GM12878 (cell line): ENCODE measurements around the gene GPER1. TPM values are rescaled to one million over a fixed set of nuclear protein-coding genes. Genes with fewer than 3 reads are reported as not detected.

Experiments
- ATAC-seq: fragments of 200-7000 bp; cut with Tn5 transposase; 3 replicates; pipeline ENCODE4 v1.9.1; 2020; ENCODE audit warnings: mild to moderate bottlenecking, moderate library complexity
- BruUV-seq: library from RNA; stranded (reverse); fragments of 400-500 nt; replicated peaks from 2 replicates; lab custom pipeline; 2021; lab: Mats Ljungman, UMichigan
- CTCF ChIA-PET: fragments of 300-600 bp; sonication (Branson Sonifier 250); formaldehyde crosslinking; extraction: SDS; loops from one replicate; lab custom pipeline; 2021; ENCODE audit warnings: inconsistent platforms; lab: Yijun Ruan, JAX
- POLR2A ChIA-PET: fragments of 350-600 bp; formaldehyde crosslinking; extraction: SDS; loops from one replicate; lab custom pipeline; 2021; ENCODE audit warnings: inconsistent platforms; lab: Charles Lee
- RAD21 ChIA-PET: fragments of 300-600 bp; sonication (Branson Sonifier 250); formaldehyde crosslinking; loops from one replicate; lab custom pipeline; 2023; ENCODE audit warnings: antibody characterized with exemption; ENCODE audit not compliant: unreplicated experiment; lab: Charles Lee
- SMC1A ChIA-PET: fragments of 300-600 bp; sonication (Branson Sonifier 250); formaldehyde crosslinking; loops from one replicate; lab custom pipeline; 2023; ENCODE audit not compliant: unreplicated experiment, uncharacterized antibody; lab: Charles Lee
- DNase-seq: peaks from one replicate; pipeline ENCODE4 v3.0.0-alpha.2; 2011; ENCODE audit warnings: low read depth, low spot score
- FAIRE-seq: peaks from 3 replicates; lab custom pipeline; 2011; peaks lifted over from hg19 to GRCh38; lab: Jason Lieb, UNC
- H2AFZ ChIP-seq: 2 replicates; pipeline ENCODE4 v1.6.0; 2011; ENCODE audit warnings: low read depth, low read length, control low read depth; ENCODE audit not compliant: control insufficient read depth
- H3K27ac ChIP-seq: 2 replicates; pipeline ENCODE4 v1.5.1; 2011; ENCODE audit warnings: control low read depth; ENCODE audit not compliant: control insufficient read depth, insufficient read depth
- H3K27me3 ChIP-seq, 2 experiments: replicated peaks in 1 of 2; 2 replicates each; pipeline versions ENCODE4 v1.6.0 to v1.6.1; 2011; ENCODE audit warnings: low read length in 1 of 2; ENCODE audit not compliant: control insufficient read depth in 2 of 2, insufficient read depth in 2 of 2
- H3K36me3 ChIP-seq, 2 experiments: 2 replicates each; pipeline ENCODE4 v1.5.1; 2011; ENCODE audit warnings: low read length in 1 of 2; ENCODE audit not compliant: control insufficient read depth in 2 of 2, insufficient read depth in 2 of 2
- H3K4me1 ChIP-seq: 2 replicates; pipeline ENCODE4 v1.6.1; 2011; ENCODE audit warnings: mild to moderate bottlenecking, low read length, moderate library complexity, mixed read lengths; ENCODE audit not compliant: control insufficient read depth, insufficient read depth
- H3K4me2 ChIP-seq: 2 replicates; pipeline ENCODE4 v1.6.0; 2011; ENCODE audit warnings: control low read depth; ENCODE audit not compliant: control insufficient read depth, insufficient read depth
- H3K4me3 ChIP-seq: fragments of 200-600 bp; sonication (generic); 2 replicates; pipeline ENCODE4 v1.5.1; 2016
- H3K79me2 ChIP-seq: 2 replicates; pipeline ENCODE4 v1.6.0; 2011; ENCODE audit warnings: low read length; ENCODE audit not compliant: control insufficient read depth, insufficient read depth
- H3K9ac ChIP-seq: 2 replicates; pipeline ENCODE4 v1.8.0; 2011; ENCODE audit warnings: low read length, control low read depth, mixed read lengths; ENCODE audit not compliant: control insufficient read depth, insufficient read depth
- H3K9me3 ChIP-seq: replicated peaks from 3 replicates; pipeline ENCODE4 v1.5.1; 2011; ENCODE audit warnings: mild to moderate bottlenecking, low read length; ENCODE audit not compliant: control insufficient read depth, insufficient read depth
- H4K20me1 ChIP-seq: 2 replicates; pipeline ENCODE4 v1.6.0; 2011; ENCODE audit not compliant: control insufficient read depth, insufficient read depth
- ASH2L ChIP-seq: fragments of 300-600, 200-600 bp; sonication (generic); IDR thresholded peaks from 2 replicates; pipeline ENCODE4 v1.6.1; 2017; ENCODE audit warnings: low read depth, mild to moderate bottlenecking, borderline replicate concordance
- EED ChIP-seq: sonication (generic); IDR thresholded peaks from 2 replicates; pipeline ENCODE4 v1.6.1; 2016; ENCODE audit warnings: antibody characterized with exemption, low read depth
- SPI1 ChIP-seq: IDR thresholded peaks from 2 replicates; pipeline ENCODE4 v1.6.1; 2011; ENCODE audit warnings: low read depth, mild to moderate bottlenecking, low read length, moderate library complexity, borderline replicate concordance; ENCODE audit not compliant: insufficient read depth
- WGBS: methylation state at CpG from one replicate; pipeline ENCODE4 v1.1.6; 2016; ENCODE audit warnings: low lambda C conversion rate; ENCODE audit not compliant: insufficient replicate concordance, insufficient coverage; ENCODE audit errors: missing lambda C conversion rate; 5-methylcytosine and 5-hydroxymethylcytosine counted together
- in situ Hi-C: fragments of 300-500 bp; cut with MboI; formaldehyde crosslinking; loops from 9 replicates; pipeline ENCODE4 v1.14.3; 2018; ENCODE audit warnings: mixed read lengths
- intact Hi-C: fragments of 100-400 bp; cut with micrococcal nuclease; formaldehyde crosslinking; loops from one replicate; pipeline ENCODE4 v1.14.2; 2022; ENCODE audit not compliant: unreplicated experiment
- polyA plus RNA-seq, 11 experiments: library from polyadenylated mRNA; depleted of rRNA in 4 of 11; unstranded in 6 of 11; stranded (reverse) in 5 of 11; fragments of >200 nt; fragmentation: Nextera tagmentation in 4 of 11; fragmentation: Illumina TruSeq in 1 of 11; extraction: Ambion mirVana in 4 of 11; extraction: Trizol in 1 of 11; gene quantifications; 1 replicate in 1 of 11; 2 replicates in 10 of 11; pipeline versions ENCODE4 v1.2.1 to v1.2.3, GENCODE V29; 2011 to 2016; ENCODE audit warnings: inconsistent platforms in 2 of 11, missing spikeins in 2 of 11, low read depth in 1 of 11
- total RNA-seq, 4 experiments: library from RNA; depleted of rRNA in 3 of 4; stranded (reverse); fragments of >200 nt in 3 of 4; fragmentation: Illumina TruSeq in 1 of 4; extraction: Trizol in 1 of 4; gene quantifications; 2 replicates each; pipeline versions ENCODE4 v1.2.1 to v1.2.3, GENCODE V29; 2013 to 2021

The GPER1 gene
- total and polyA plus RNA-seq, 10 of the 15 experiments (the other 5 are each of a cell fraction or from before 2014, with no cell fraction given), result 0.03 to 6.5 (median 2.6) TPM

DNA sequence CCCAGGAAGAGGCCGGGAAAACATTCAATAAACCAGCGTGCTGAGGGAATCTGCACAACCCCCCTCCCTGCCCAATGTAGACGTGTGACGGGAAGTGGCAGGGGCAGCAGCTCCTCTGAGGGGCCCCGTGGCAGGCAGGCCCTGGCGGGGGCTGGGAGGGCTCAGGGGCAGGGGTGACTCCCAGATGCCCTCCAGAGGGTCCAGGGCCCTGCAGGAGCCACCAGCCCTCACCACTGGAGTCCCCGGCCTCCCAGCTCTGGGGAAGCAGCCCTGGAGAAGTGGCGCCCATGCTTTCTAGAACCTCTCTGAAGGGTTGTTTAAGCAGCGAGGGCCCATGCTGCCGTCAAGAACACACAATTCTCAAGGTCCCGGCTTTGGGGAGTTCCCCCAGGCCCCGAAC is 8.4 kb upstream of the GPER1 start:
- ChIA-PET POLR2A (no interaction called here), RAD21 (no interaction called here), SMC1A (no interaction called here), CTCF (interaction anchor here (1.1 kb wide), 1 partner anchor 14 kb away, joined by 4 read pairs; no protein-coding TSS in a partner anchor)
- Histone ChIP-seq H4K20me1 (no peaks in the 10 kb centered on the region), H3K36me3 (peaks cover 0 to 3% of the 10 kb centered on the region in 2 experiments; a peak in 2 of 4 replicates), H3K27me3 (no peaks in the 10 kb centered on the region), H3K4me3 (no peak overlapping the region), H3K4me2 (no peak overlapping the region), H3K79me2 (no peaks in the 10 kb centered on the region), H3K4me1 (no peaks in the 10 kb centered on the region), H3K9ac (no peak overlapping the region), H2AFZ (no peak overlapping the region), H3K27ac (no peak overlapping the region), H3K9me3 (no peaks in the 10 kb centered on the region)
- ATAC-seq (no peak), DNase-seq (no peak), FAIRE-seq (no peak)
- WGBS, result 80% methylated on average over 11 of the region's 12 CpGs
- intact Hi-C loops (no loop called here), in situ Hi-C loops (no loop called here)
- BruUV-seq, result no TSS peak
- no peak for TF ChIP-seq SPI1

DNA sequence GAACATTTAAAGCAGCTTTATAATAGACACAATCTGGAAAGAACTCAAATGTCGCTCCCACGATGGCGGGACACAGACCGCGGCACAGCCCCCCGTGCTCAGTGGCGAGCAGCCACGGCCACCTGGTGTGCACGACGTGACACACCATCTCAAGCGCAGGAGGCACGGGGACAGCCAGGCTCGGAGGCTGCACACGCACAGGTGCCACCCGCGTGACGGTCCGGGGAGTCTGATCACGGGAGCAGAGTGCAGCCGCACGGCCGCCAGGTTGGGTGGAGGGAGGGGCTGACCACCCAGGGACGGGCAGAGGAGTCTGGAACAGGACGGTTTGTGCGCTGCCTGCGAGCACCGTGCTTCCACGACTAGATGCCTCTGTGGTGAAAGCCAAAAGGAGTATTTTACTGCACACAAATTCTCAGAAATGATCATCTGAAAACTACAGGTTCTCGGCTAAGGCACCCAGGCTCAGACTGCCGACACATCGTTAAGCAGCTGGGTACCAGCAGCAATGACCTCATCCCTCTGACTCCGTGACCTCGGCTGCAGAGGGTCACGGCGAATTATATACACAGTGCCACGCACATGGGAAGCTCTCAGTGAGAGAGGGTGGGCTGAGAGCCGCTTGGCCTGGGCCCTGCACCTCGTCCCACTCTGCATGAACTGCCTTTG is 7.5 kb upstream of the GPER1 start:
- TF ChIP-seq EED (no peak), ASH2L (no peak)
- no peaks in the 10 kb centered on the region for H4K20me1 ChIP-seq
- ChIA-PET RAD21 (no interaction called here), SMC1A (no interaction called here), POLR2A (no interaction called here), CTCF (interaction anchor here (0.6 to 1.3 kb wide), 3 partner anchors 15 to 93 kb away, joined by 3 to 5 read pairs (median 3); no protein-coding TSS in a partner anchor)
- no peak overlapping the region for H3K27ac ChIP-seq
- no peak overlapping the region for H3K4me3 ChIP-seq
- H3K9me3 ChIP-seq, result no peaks in the 10 kb centered on the region
- DNase-seq (no peak), FAIRE-seq (no peak), ATAC-seq (no peak)
- in situ Hi-C loops, result no loop called here
- H3K79me2 ChIP-seq, result no peaks in the 10 kb centered on the region
- 86% methylated on average over 38 of the region's 38 CpGs for WGBS
- H2AFZ ChIP-seq, result no peak overlapping the region
- no peak overlapping the region for H3K9ac ChIP-seq
- peaks cover 0 to 4% of the 10 kb centered on the region in 2 experiments; a peak in 2 of 4 replicates for H3K36me3 ChIP-seq
- intact Hi-C loops, result no loop called here
- no peaks in the 10 kb centered on the region for H3K4me1 ChIP-seq
- H3K27me3 ChIP-seq, result no peaks in the 10 kb centered on the region
- no TSS peak for BruUV-seq
- no peak overlapping the region for H3K4me2 ChIP-seq
